Osteoblast (primary cell): Measurements from ENCODE around the gene ARHGEF1. TPM values are rescaled to one million over a fixed set of nuclear protein-coding genes. Genes with fewer than 3 reads are reported as not detected.

Source experiments
- DNase-seq: peaks from one replicate; pipeline ENCODE4 v3.0.0; 2011; ENCODE audit warnings: low spot score, mixed read lengths; ENCODE audit not compliant: insufficient read length; ENCODE audit errors: missing footprints
- H2AFZ ChIP-seq: 2 replicates; pipeline ENCODE4 v1.6.0; 2011; ENCODE audit warnings: mild to moderate bottlenecking, low read length
- H3K27ac ChIP-seq: 2 replicates; pipeline ENCODE4 v1.5.1; 2011; ENCODE audit warnings: mild to moderate bottlenecking, low read depth, low read length, moderate library complexity
- H3K27me3 ChIP-seq: 2 replicates; pipeline ENCODE4 v1.6.0; 2012; ENCODE audit warnings: mild to moderate bottlenecking, control low read depth, inconsistent platforms, low read length, moderate library complexity; ENCODE audit not compliant: insufficient read depth
- H3K36me3 ChIP-seq: 2 replicates; pipeline ENCODE4 v1.5.1; 2011; ENCODE audit warnings: mild to moderate bottlenecking, low read length, control low read depth, moderate library complexity; ENCODE audit not compliant: insufficient read depth
- H3K4me1 ChIP-seq: 2 replicates; pipeline ENCODE4 v1.5.1; 2011; ENCODE audit warnings: mild to moderate bottlenecking, low read length, control low read depth, moderate library complexity; ENCODE audit not compliant: insufficient read depth
- H3K4me2 ChIP-seq: 2 replicates; pipeline ENCODE4 v1.6.0; 2011; ENCODE audit warnings: mild to moderate bottlenecking, low read length; ENCODE audit not compliant: insufficient read depth
- H3K4me3 ChIP-seq: fragments of 200-600 bp; sonication (generic); 3 replicates; pipeline ENCODE4 v1.5.1; 2012; ENCODE audit warnings: mild to moderate bottlenecking, low read length, inconsistent platforms; ENCODE audit not compliant: insufficient read depth
- H3K79me2 ChIP-seq: 2 replicates; pipeline ENCODE4 v1.6.0; 2012; ENCODE audit warnings: mild to moderate bottlenecking, low read length, control low read depth, inconsistent platforms; ENCODE audit not compliant: insufficient read depth
- H3K9me3 ChIP-seq: 2 replicates; pipeline ENCODE4 v1.5.1; 2011; ENCODE audit warnings: low read depth, low read length, control low read depth
- H4K20me1 ChIP-seq: 2 replicates; pipeline ENCODE4 v1.6.0; 2012; ENCODE audit warnings: mild to moderate bottlenecking, low read length, control low read depth; ENCODE audit not compliant: insufficient read depth
- total RNA-seq: library from RNA; depleted of rRNA; stranded (reverse); fragments of >200 nt; gene quantifications from 2 replicates; pipeline ENCODE4 v1.2.3, GENCODE V29; 2012
- TF ChIP-seq, protein P1 (sequence below): IDR thresholded peaks from 2 replicates; pipeline ENCODE4 v1.5.1; 2011; ENCODE audit warnings: mild to moderate bottlenecking, low read depth, low read length, moderate library complexity; ENCODE audit errors: extremely low read depth

ARHGEF1 gene
- total RNA-seq, 1 donor = 31.8 TPM

DNA sequence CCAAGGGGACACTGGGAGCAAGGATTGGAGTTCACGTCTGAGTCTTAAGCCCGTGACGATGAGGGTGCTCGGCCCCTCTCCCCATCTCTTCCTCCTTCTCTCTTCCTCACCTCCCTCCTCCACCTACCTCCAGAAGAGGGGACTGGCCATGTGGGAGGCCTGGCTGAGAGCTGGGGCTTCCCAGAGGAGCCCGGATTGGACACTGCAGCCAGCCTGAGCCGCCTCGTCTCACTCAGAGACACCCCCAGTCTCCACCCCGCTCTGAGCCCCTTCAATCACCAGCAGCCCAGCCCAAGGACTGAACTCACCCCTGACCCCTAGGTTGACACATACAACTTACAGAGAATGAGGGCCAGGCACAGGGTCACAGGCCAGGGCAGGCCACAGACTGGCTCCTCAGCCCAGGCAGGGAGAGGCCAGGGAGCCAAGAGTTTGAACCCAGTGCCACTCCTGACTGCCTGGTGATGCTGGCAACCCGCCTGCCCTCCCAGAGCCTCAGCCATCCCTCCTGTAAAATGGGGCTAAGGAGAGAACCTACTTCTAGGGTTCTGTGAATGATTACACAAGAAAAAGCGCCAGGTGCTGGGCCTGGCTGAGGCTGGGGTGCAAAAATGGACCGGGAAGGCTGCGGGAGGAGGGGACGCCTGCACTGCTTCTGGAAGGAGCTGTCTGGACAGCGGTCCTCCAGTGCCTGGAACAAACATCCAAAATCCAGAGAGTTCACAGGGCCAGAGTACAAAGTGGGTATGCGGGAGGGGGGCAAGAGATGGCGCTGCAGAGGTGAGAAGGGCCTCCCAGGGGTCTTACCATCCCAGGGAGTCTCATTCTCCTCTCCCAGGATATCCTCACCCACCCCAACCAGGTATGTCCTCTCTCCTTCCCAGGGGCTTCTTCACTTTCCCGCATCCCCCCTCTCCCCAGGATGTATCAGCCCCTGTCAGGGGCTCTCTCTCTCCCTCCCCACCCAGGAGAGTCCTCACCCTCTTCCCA is 4.8 kb upstream of the ARHGEF1 start:
- TF ChIP-seq, protein P1, sequence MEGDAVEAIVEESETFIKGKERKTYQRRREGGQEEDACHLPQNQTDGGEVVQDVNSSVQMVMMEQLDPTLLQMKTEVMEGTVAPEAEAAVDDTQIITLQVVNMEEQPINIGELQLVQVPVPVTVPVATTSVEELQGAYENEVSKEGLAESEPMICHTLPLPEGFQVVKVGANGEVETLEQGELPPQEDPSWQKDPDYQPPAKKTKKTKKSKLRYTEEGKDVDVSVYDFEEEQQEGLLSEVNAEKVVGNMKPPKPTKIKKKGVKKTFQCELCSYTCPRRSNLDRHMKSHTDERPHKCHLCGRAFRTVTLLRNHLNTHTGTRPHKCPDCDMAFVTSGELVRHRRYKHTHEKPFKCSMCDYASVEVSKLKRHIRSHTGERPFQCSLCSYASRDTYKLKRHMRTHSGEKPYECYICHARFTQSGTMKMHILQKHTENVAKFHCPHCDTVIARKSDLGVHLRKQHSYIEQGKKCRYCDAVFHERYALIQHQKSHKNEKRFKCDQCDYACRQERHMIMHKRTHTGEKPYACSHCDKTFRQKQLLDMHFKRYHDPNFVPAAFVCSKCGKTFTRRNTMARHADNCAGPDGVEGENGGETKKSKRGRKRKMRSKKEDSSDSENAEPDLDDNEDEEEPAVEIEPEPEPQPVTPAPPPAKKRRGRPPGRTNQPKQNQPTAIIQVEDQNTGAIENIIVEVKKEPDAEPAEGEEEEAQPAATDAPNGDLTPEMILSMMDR = no peak
- Histone ChIP-seq H3K27me3 (no peaks in the 10 kb centered on the region), H2AFZ (no peak overlapping the region), H3K4me2 (no peak overlapping the region), H3K9me3 (no peaks in the 10 kb centered on the region), H4K20me1 (no peaks in the 10 kb centered on the region), H3K27ac (no peak overlapping the region), H3K79me2 (no peaks in the 10 kb centered on the region), H3K36me3 (no peaks in the 10 kb centered on the region), H3K4me3 (no peak overlapping the region), H3K4me1 (no peaks in the 10 kb centered on the region)
- DNase-seq = peak; percentile 65

DNA sequence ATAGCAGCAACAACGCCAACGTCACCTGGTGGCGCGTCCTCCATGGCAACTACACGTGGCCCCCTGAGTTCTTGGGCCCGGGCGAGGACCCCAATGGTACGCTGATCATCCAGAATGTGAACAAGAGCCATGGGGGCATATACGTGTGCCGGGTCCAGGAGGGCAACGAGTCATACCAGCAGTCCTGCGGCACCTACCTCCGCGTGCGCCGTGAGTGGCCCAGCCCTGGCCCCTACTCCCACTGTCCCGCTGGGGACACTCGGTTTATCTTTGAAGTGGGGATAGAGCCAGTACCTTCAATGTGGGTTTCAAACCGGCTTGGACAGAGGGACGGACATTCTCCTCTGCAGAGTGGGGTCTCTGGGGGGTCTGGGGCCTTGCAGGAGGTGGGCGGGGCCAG is 3.9 kb upstream of the ARHGEF1 start:
- Histone ChIP-seq H3K4me3 (no peak overlapping the region), H4K20me1 (no peaks in the 10 kb centered on the region), H3K4me1 (peaks cover 4% of the 10 kb centered on the region), H3K9me3 (no peaks in the 10 kb centered on the region), H3K4me2 (no peak overlapping the region), H2AFZ (no peak overlapping the region), H3K36me3 (no peaks in the 10 kb centered on the region), H3K27ac (no peak overlapping the region), H3K27me3 (no peaks in the 10 kb centered on the region), H3K79me2 (no peaks in the 10 kb centered on the region)
- TF ChIP-seq, protein P1 = no peak
- no peak for DNase-seq

DNA sequence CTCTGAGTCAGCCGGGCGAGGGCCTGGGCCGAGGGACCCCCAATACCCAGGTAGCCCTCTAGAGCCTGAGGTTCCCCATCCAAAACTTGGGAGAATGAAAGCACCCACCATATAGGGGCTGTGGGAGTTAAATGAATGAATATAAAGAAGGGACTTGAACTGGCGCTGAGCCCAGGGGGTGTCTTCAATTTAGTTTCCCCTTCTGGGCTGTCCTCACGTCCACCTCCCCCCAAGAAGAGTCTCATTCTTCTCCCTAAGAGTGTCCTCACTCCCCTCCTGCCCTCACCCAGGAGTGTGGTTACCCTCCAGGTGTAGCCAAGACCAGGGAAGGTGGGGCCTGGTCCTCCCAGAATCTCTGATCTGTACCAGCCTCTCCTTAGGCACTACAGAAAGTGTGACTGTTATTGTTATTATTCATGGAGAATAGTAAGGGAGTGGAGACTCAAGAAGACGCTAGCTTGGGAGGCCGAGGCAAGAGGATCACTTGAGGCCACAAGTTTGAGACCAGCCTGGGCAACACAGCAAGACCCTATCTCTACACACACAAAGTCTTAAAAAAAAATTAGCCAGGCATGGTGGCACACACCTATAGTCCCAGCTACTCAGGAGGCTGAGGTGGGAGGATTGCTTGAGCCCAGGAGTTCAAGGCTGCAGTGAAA is 3.2 kb upstream of the ARHGEF1 start:
- H3K4me3 ChIP-seq = no peak overlapping the region
- H3K9me3 ChIP-seq = no peaks in the 10 kb centered on the region

More for the DNA sequence above, 3.2 kb upstream of the ARHGEF1 start:
- DNase-seq = peak; percentile 32
- Histone ChIP-seq H3K4me2 (no peak overlapping the region), H3K79me2 (peaks cover 6% of the 10 kb centered on the region), H2AFZ (no peak overlapping the region), H4K20me1 (no peaks in the 10 kb centered on the region), H3K4me1 (peaks cover 8% of the 10 kb centered on the region), H3K36me3 (no peaks in the 10 kb centered on the region), H3K27me3 (no peaks in the 10 kb centered on the region), H3K27ac (no peak overlapping the region)
- TF ChIP-seq, protein P1 = no peak
